Left lung (tissue), 10 donors: Measurements from ENCODE around the gene ITGA11. TPM values are rescaled to one million over a fixed set of nuclear protein-coding genes. Genes with fewer than 3 reads are reported as not detected.

Source experiments
- ATAC-seq: fragments of 200-7000 bp; cut with Tn5 transposase; one replicate; pipeline ENCODE4 v1.9.1; 2020; ENCODE audit warnings: moderate library complexity
- DNase-seq, 4 donors: peaks; one replicate each; pipeline ENCODE4 v3.0.0-alpha.2; 2013 to 2020
- H3K27ac ChIP-seq, 2 donors: fragments of 200-600 bp; sonication (generic) in 1 of 2; one replicate each; pipeline versions ENCODE4 v1.5.0 to v1.8.0; 2020 to 2021
- H3K27me3 ChIP-seq, 2 donors: fragments of 200-600 bp; sonication (generic) in 1 of 2; one replicate each; pipeline versions ENCODE4 v1.5.0 to v1.8.0; 2020 to 2021
- H3K36me3 ChIP-seq, 2 donors: fragments of 200-600 bp; sonication (generic) in 1 of 2; one replicate each; pipeline versions ENCODE4 v1.5.0 to v1.8.0; 2020 to 2021
- H3K4me1 ChIP-seq, 2 donors: fragments of 200-600 bp; one replicate each; pipeline ENCODE4 v1.8.0; 2021
- H3K4me3 ChIP-seq, 2 donors: fragments of 200-600 bp; sonication (generic) in 1 of 2; one replicate each; pipeline versions ENCODE4 v1.5.0 to v1.8.0; 2020 to 2021; ENCODE audit warnings: mild to moderate bottlenecking in 1 of 2
- H3K9me3 ChIP-seq, 2 donors: fragments of 200-600 bp; sonication (generic) in 1 of 2; one replicate each; pipeline versions ENCODE4 v1.5.0 to v1.8.0; 2020 to 2021
- intact Hi-C, 2 donors: fragments of 100-400 bp; cut with DNase I; formaldehyde crosslinking; loops; one replicate each; pipeline versions ENCODE4 v1.11.2 to v1.14.2; 2022
- polyA plus RNA-seq, 6 donors: library from polyadenylated mRNA; unstranded; fragments of 120-200 nt; gene quantifications; one replicate each; pipeline ENCODE4 v1.2.1, GENCODE V29; 2013; ENCODE audit not compliant: insufficient read length in 6 of 6
- total RNA-seq, 2 donors: library from RNA; stranded (reverse); fragmentation: NEBNext Ultra II Directional; extraction: Animal tissue kit (Norgen Biotek cat#: 25700); gene quantifications; one replicate each; pipeline ENCODE4 v1.2.1, GENCODE V29; 2021
- TF ChIP-seq, protein P1 (sequence below), 2 donors: fragments of 200-600 bp; sonication (generic) in 1 of 2; IDR thresholded peaks; one replicate each; pipeline versions ENCODE4 v1.5.0 to v1.8.0; 2021; ENCODE audit warnings: antibody characterized with exemption in 2 of 2
- donor health status: DM: no; HTN: yes; CAD: no.
- donor health status: DM: no; HTN: no; CAD: no.

Gene ITGA11
- total and polyA plus RNA-seq, 8 donors: 1.1 to 7.3 (median 1.8) TPM

DNA sequence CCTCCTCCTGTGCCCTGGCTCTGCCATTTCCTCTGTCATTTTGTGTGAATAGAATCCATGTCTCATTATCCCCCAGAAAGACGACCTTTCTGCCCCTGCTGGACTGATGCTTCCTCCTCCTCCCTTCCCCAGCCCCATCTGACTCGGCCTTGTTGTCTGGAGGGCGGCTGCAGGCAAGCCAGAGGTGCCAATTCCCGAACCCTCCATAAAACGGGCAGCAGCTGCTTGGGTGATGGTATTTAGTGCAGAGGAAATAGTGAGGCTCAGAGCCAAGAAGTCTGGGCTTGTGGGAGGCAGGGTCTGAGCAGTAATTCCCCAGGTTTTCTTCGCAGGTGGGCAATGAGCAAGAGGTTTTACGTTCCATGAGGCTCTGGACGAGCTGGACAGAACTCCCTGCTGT lies 71.2 kb downstream of the ITGA11 start:
- ATAC-seq (no peak), DNase-seq (no peak)
- TF ChIP-seq, protein P1, sequence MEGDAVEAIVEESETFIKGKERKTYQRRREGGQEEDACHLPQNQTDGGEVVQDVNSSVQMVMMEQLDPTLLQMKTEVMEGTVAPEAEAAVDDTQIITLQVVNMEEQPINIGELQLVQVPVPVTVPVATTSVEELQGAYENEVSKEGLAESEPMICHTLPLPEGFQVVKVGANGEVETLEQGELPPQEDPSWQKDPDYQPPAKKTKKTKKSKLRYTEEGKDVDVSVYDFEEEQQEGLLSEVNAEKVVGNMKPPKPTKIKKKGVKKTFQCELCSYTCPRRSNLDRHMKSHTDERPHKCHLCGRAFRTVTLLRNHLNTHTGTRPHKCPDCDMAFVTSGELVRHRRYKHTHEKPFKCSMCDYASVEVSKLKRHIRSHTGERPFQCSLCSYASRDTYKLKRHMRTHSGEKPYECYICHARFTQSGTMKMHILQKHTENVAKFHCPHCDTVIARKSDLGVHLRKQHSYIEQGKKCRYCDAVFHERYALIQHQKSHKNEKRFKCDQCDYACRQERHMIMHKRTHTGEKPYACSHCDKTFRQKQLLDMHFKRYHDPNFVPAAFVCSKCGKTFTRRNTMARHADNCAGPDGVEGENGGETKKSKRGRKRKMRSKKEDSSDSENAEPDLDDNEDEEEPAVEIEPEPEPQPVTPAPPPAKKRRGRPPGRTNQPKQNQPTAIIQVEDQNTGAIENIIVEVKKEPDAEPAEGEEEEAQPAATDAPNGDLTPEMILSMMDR (IDR thresholded peaks at IDR 0.05): no peak
- Histone ChIP-seq H3K27me3 (no peaks in the 10 kb centered on the region), H3K36me3 (no peaks in the 10 kb centered on the region), H3K9me3 (peaks cover 0 to 14% of the 10 kb centered on the region in 2 donors), H3K27ac (no peak overlapping the region), H3K4me3 (no peak overlapping the region), H3K4me1 (peaks cover 7 to 14% of the 10 kb centered on the region in 2 donors)
- intact Hi-C loops: no loop called here

- no peaks in the 10 kb centered on the region for H3K36me3 ChIP-seq
- TF ChIP-seq, protein P1 (IDR thresholded peaks at IDR 0.05): no peak
- peaks cover 5 to 8% of the 10 kb centered on the region in 2 donors for H3K4me1 ChIP-seq
- no peak overlapping the region for H3K4me3 ChIP-seq
- H3K9me3 ChIP-seq: peaks cover 0 to 14% of the 10 kb centered on the region in 2 donors
- no peak overlapping the region for H3K27ac ChIP-seq
- ATAC-seq: no peak
- no peaks in the 10 kb centered on the region for H3K27me3 ChIP-seq
- intact Hi-C loops: no loop called here
- DNase-seq: no peak
Observed at GRCh38 chr15:68356778-68357177, 75.2 kb downstream of the ITGA11 start.

- intact Hi-C loops: no loop called here
- no peak overlapping the region for H3K4me3 ChIP-seq
- peaks cover 5 to 8% of the 10 kb centered on the region in 2 donors for H3K4me1 ChIP-seq
- no peaks in the 10 kb centered on the region for H3K36me3 ChIP-seq
- TF ChIP-seq, protein P1 (IDR thresholded peaks at IDR 0.05): no peak
- no peaks in the 10 kb centered on the region for H3K27me3 ChIP-seq
- ATAC-seq (peak; percentile 53), DNase-seq (no peak)
- peaks cover 0 to 14% of the 10 kb centered on the region in 2 donors for H3K9me3 ChIP-seq
- no peak overlapping the region for H3K27ac ChIP-seq
Observed at GRCh38 chr15:68354923-68355322, 77.0 kb downstream of the ITGA11 start.

DNA sequence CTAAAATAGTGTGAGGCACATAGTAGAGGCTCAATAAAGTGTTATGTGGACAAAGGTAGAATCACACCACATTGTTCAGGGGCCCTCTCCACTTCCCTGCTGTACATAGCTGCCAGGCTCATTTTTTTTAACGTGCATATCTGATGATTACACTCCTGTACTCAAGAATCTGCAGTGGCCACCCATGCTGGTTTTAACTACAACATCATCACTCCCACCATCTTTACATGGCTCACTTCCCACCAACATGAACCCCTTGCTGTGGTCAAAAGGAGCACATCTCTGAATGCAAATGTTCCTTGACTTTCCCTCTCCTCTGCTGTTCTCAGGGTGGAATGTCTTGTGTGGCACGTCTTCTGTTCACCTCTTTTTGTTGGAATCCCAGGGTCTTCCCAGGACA lies 77.7 kb downstream of the ITGA11 start:
- TF ChIP-seq, protein P1 (IDR thresholded peaks at IDR 0.05): no peak
- Histone ChIP-seq H3K4me3 (no peak overlapping the region), H3K27me3 (no peaks in the 10 kb centered on the region), H3K4me1 (peaks cover 5 to 8% of the 10 kb centered on the region in 2 donors), H3K36me3 (no peaks in the 10 kb centered on the region), H3K27ac (no peak overlapping the region), H3K9me3 (peaks cover 0 to 14% of the 10 kb centered on the region in 2 donors)
- intact Hi-C loops: no loop called here
- ATAC-seq (no peak), DNase-seq (no peak)

GRCh38 chr15:68353421-68354135 lies 78.4 kb downstream of the ITGA11 start:
- no peak for ATAC-seq

More at GRCh38 chr15:68353421-68354135, 78.4 kb downstream of the ITGA11 start:
- no peaks in the 10 kb centered on the region for H3K27me3 ChIP-seq
- H3K4me1 ChIP-seq: peaks cover 5 to 8% of the 10 kb centered on the region in 2 donors
- no peak for DNase-seq
- peaks cover 0 to 14% of the 10 kb centered on the region in 2 donors for H3K9me3 ChIP-seq
- no peak overlapping the region for H3K27ac ChIP-seq
- TF ChIP-seq, protein P1 (IDR thresholded peaks at IDR 0.05): no peak
- H3K4me3 ChIP-seq: no peak overlapping the region
- intact Hi-C loops: no loop called here
- H3K36me3 ChIP-seq: no peaks in the 10 kb centered on the region
